Left lung (tissue), 10 donors: ENCODE results near the gene ZNF746. TPM values are rescaled to one million over a fixed set of nuclear protein-coding genes. Genes with fewer than 3 reads are reported as not detected.
"Not testable (repeated sequence)": the region's sequence is repeated elsewhere in the genome, so short reads cannot be mapped to it uniquely, and the experiment has no call there.

Experiments
- ATAC-seq: fragments of 200-7000 bp; cut with Tn5 transposase; one replicate; pipeline ENCODE4 v1.9.1; 2020; ENCODE audit warnings: moderate library complexity
- DNase-seq, 4 donors: peaks; one replicate each; pipeline ENCODE4 v3.0.0-alpha.2; 2013 to 2020
- H3K27ac ChIP-seq, 2 donors: fragments of 200-600 bp; sonication (generic) in 1 of 2; one replicate each; pipeline versions ENCODE4 v1.5.0 to v1.8.0; 2020 to 2021
- H3K27me3 ChIP-seq, 2 donors: fragments of 200-600 bp; sonication (generic) in 1 of 2; one replicate each; pipeline versions ENCODE4 v1.5.0 to v1.8.0; 2020 to 2021
- H3K36me3 ChIP-seq, 2 donors: fragments of 200-600 bp; sonication (generic) in 1 of 2; one replicate each; pipeline versions ENCODE4 v1.5.0 to v1.8.0; 2020 to 2021
- H3K4me1 ChIP-seq, 2 donors: fragments of 200-600 bp; one replicate each; pipeline ENCODE4 v1.8.0; 2021
- H3K4me3 ChIP-seq, 2 donors: fragments of 200-600 bp; sonication (generic) in 1 of 2; one replicate each; pipeline versions ENCODE4 v1.5.0 to v1.8.0; 2020 to 2021; ENCODE audit warnings: mild to moderate bottlenecking in 1 of 2
- H3K9me3 ChIP-seq, 2 donors: fragments of 200-600 bp; sonication (generic) in 1 of 2; one replicate each; pipeline versions ENCODE4 v1.5.0 to v1.8.0; 2020 to 2021
- CTCF ChIP-seq, 2 donors: fragments of 200-600 bp; sonication (generic) in 1 of 2; IDR thresholded peaks; one replicate each; pipeline versions ENCODE4 v1.5.0 to v1.8.0; 2021; ENCODE audit warnings: antibody characterized with exemption in 2 of 2
- intact Hi-C, 2 donors: fragments of 100-400 bp; cut with DNase I; formaldehyde crosslinking; loops; one replicate each; pipeline versions ENCODE4 v1.11.2 to v1.14.2; 2022
- polyA plus RNA-seq, 6 donors: library from polyadenylated mRNA; unstranded; fragments of 120-200 nt; gene quantifications; one replicate each; pipeline ENCODE4 v1.2.1, GENCODE V29; 2013; ENCODE audit not compliant: insufficient read length in 6 of 6
- total RNA-seq, 2 donors: library from RNA; stranded (reverse); fragmentation: NEBNext Ultra II Directional; extraction: Animal tissue kit (Norgen Biotek cat#: 25700); gene quantifications; one replicate each; pipeline ENCODE4 v1.2.1, GENCODE V29; 2021
- donor health status: DM: no; HTN: yes; CAD: no.
- donor health status: DM: no; HTN: no; CAD: no.

The ZNF746 gene
- total and polyA plus RNA-seq, 8 donors, result 13.4 to 22.9 (median 15.8) TPM

- Histone ChIP-seq H3K4me1 (no peaks in the 10 kb centered on the region), H3K27me3 (no peaks in the 10 kb centered on the region), H3K4me3 (no peak overlapping the region), H3K9me3 (no peaks in the 10 kb centered on the region), H3K36me3 (peaks cover 0 to 86% of the 10 kb centered on the region in 2 donors), H3K27ac (no peak overlapping the region)
- ATAC-seq (no peak), DNase-seq (no peak)
- intact Hi-C loops, result no loop called here
- TF ChIP-seq CTCF (IDR thresholded peaks at IDR 0.05), result no peak
These were observed 47.7 kb downstream of the ZNF746 start for GRCh38 chr7:149449897-149450296.

GRCh38 chr7:149448961-149449360 is 48.6 kb downstream of the ZNF746 start:
- Histone ChIP-seq H3K27me3 (no peaks in the 10 kb centered on the region), H3K4me1 (no peaks in the 10 kb centered on the region), H3K36me3 (peaks cover 0 to 76% of the 10 kb centered on the region in 2 donors), H3K9me3 (no peaks in the 10 kb centered on the region), H3K4me3 (no peak overlapping the region), H3K27ac (no peak overlapping the region)
- no peak for TF ChIP-seq CTCF (IDR thresholded peaks at IDR 0.05)
- DNase-seq, result no peak
- no peak for ATAC-seq
- intact Hi-C loops, result no loop called here

- intact Hi-C loops, H3K27me3 ChIP-seq, H3K9me3 ChIP-seq, H3K27ac ChIP-seq, H3K4me3 ChIP-seq, DNase-seq, ATAC-seq, H3K4me1 ChIP-seq: not testable (repeated sequence)
- H3K36me3 ChIP-seq, result peaks cover 0 to 58% of the 10 kb centered on the region in 2 donors
These were observed 51.6 kb downstream of the ZNF746 start for GRCh38 chr7:149446026-149446425.

GRCh38 chr7:149444287-149444686 is 53.3 kb downstream of the ZNF746 start:
- no peak overlapping the region for H3K4me3 ChIP-seq
- TF ChIP-seq CTCF (IDR thresholded peaks at IDR 0.05), result no peak
- intact Hi-C loops, result no loop called here
- H3K27me3 ChIP-seq, result no peaks in the 10 kb centered on the region
- peaks cover 0 to 40% of the 10 kb centered on the region in 2 donors for H3K36me3 ChIP-seq
- H3K9me3 ChIP-seq, result no peaks in the 10 kb centered on the region
- ATAC-seq (no peak), DNase-seq (no peak)
- H3K4me1 ChIP-seq, result no peaks in the 10 kb centered on the region
- no peak overlapping the region for H3K27ac ChIP-seq

GRCh38 chr7:149443523-149443922 is 54.1 kb downstream of the ZNF746 start:
- TF ChIP-seq CTCF (IDR thresholded peaks at IDR 0.05), result no peak
- Histone ChIP-seq H3K36me3 (peaks cover 0 to 33% of the 10 kb centered on the region in 2 donors), H3K27me3 (no peaks in the 10 kb centered on the region), H3K4me3 (no peak overlapping the region), H3K4me1 (no peaks in the 10 kb centered on the region), H3K9me3 (no peaks in the 10 kb centered on the region), H3K27ac (no peak overlapping the region)
- DNase-seq (no peak), ATAC-seq (no peak)
- intact Hi-C loops, result no loop called here

- Histone ChIP-seq H3K27ac (no peak overlapping the region), H3K4me1 (no peaks in the 10 kb centered on the region), H3K9me3 (no peaks in the 10 kb centered on the region), H3K36me3 (peaks cover 0 to 30% of the 10 kb centered on the region in 2 donors), H3K4me3 (no peak overlapping the region), H3K27me3 (no peaks in the 10 kb centered on the region)
- DNase-seq, result no peak
- intact Hi-C loops, result no loop called here
- TF ChIP-seq CTCF (IDR thresholded peaks at IDR 0.05), result no peak
- no peak for ATAC-seq
These were observed 54.7 kb downstream of the ZNF746 start for GRCh38 chr7:149442924-149443323.
